Endothelial cell of umbilical vein (primary cell): ENCODE measurements around the gene PTPRK. TPM values are rescaled to one million over a fixed set of nuclear protein-coding genes. Genes with fewer than 3 reads are reported as not detected.

Source experiments
- BruUV-seq: library from RNA; stranded (reverse); fragments of 400-500 nt; replicated peaks from 2 replicates; lab custom pipeline; 2021; lab: Mats Ljungman, UMichigan
- CTCF ChIA-PET: fragments of 300-600, 350-600 bp; sonication (Branson Sonifier 250); formaldehyde crosslinking; loops from one replicate; lab custom pipeline; 2021; ENCODE audit warnings: antibody characterized with exemption, inconsistent platforms; lab: Charles Lee
- POLR2A ChIA-PET: fragments of 300-600, 350-600 bp; sonication (Branson Sonifier 250); formaldehyde crosslinking; loops from one replicate; lab custom pipeline; 2021; ENCODE audit warnings: antibody characterized with exemption, inconsistent platforms; lab: Charles Lee
- DNase-seq: peaks from one replicate; pipeline ENCODE4 v3.0.0-alpha.2; 2011; ENCODE audit warnings: low read depth, low spot score
- FAIRE-seq: peaks from 2 replicates; lab custom pipeline; 2011; peaks lifted over from hg19 to GRCh38; lab: Jason Lieb, UNC
- H2AFZ ChIP-seq: 2 replicates; pipeline ENCODE4 v1.6.0; 2012; ENCODE audit warnings: low read depth, low read length, control low read depth, inconsistent platforms
- H3K27ac ChIP-seq: 2 replicates; pipeline ENCODE4 v1.5.1; 2011; ENCODE audit warnings: low read depth, mild to moderate bottlenecking, control low read depth, low read length, moderate library complexity; ENCODE audit not compliant: insufficient read depth
- H3K27me3 ChIP-seq, 2 experiments: 2 replicates each; pipeline versions ENCODE4 v1.6.0 to v1.6.1; 2011; ENCODE audit warnings: low read length in 2 of 2, mixed read lengths in 1 of 2; ENCODE audit not compliant: control insufficient read depth in 2 of 2, insufficient read depth in 2 of 2
- H3K36me3 ChIP-seq, 2 experiments: 2 replicates in 1 of 2; 3 replicates in 1 of 2; pipeline ENCODE4 v1.5.1; 2011; ENCODE audit warnings: low read length in 2 of 2, mild to moderate bottlenecking in 1 of 2, moderate library complexity in 1 of 2; ENCODE audit not compliant: control insufficient read depth in 2 of 2, insufficient read depth in 2 of 2; ENCODE audit errors: extremely low read depth in 1 of 2
- H3K4me1 ChIP-seq: 3 replicates; pipeline ENCODE4 v1.5.1; 2011; ENCODE audit warnings: mild to moderate bottlenecking, low read length; ENCODE audit not compliant: control insufficient read depth, insufficient read depth; ENCODE audit errors: extremely low read depth
- H3K4me2 ChIP-seq: 2 replicates; pipeline ENCODE4 v1.6.1; 2011; ENCODE audit warnings: low read length, control low read depth, mixed read lengths; ENCODE audit not compliant: insufficient read depth
- H3K4me3 ChIP-seq, 3 experiments: fragments of 200-600 bp in 1 of 3; sonication (generic), shearing (Covaris generic) in 1 of 3; replicated peaks in 1 of 3; 2 replicates each; pipeline ENCODE4 v1.5.1; 2011 to 2016; ENCODE audit warnings: control low read depth in 3 of 3, low read length in 3 of 3, mild to moderate bottlenecking in 2 of 3, inconsistent platforms in 1 of 3, low read depth in 1 of 3, moderate library complexity in 1 of 3; ENCODE audit not compliant: insufficient read depth in 1 of 3
- H3K79me2 ChIP-seq: 2 replicates; pipeline ENCODE4 v1.6.0; 2012; ENCODE audit warnings: low read length, inconsistent platforms; ENCODE audit not compliant: control insufficient read depth, insufficient read depth
- H3K9ac ChIP-seq: replicated peaks from 2 replicates; pipeline ENCODE3; 2011; ENCODE audit warnings: low read length, control low read depth; ENCODE audit not compliant: insufficient read depth; ENCODE audit errors: extremely low read depth
- H3K9me1 ChIP-seq: replicated peaks from 3 replicates; pipeline ENCODE4 v1.6.0; 2011; ENCODE audit warnings: mild to moderate bottlenecking, low read length; ENCODE audit not compliant: control insufficient read depth, insufficient read depth; ENCODE audit errors: extremely low read depth
- H3K9me3 ChIP-seq: replicated peaks from 2 replicates; pipeline ENCODE4 v1.5.1; 2012; ENCODE audit warnings: low read length, inconsistent platforms; ENCODE audit not compliant: control insufficient read depth, insufficient read depth
- H4K20me1 ChIP-seq: replicated peaks from 2 replicates; pipeline ENCODE3; 2011; ENCODE audit warnings: mild to moderate bottlenecking, low read length; ENCODE audit not compliant: control insufficient read depth, insufficient read depth; ENCODE audit errors: extremely low read depth
- EZH2 ChIP-seq: IDR thresholded peaks from 2 replicates; pipeline ENCODE4 v1.6.1; 2012; ENCODE audit warnings: borderline replicate concordance, low read depth, mild to moderate bottlenecking, moderate library complexity, low read length, inconsistent platforms; ENCODE audit not compliant: severe bottlenecking
- FOS ChIP-seq: IDR thresholded peaks from 2 replicates; pipeline ENCODE4 v1.6.1; 2011; ENCODE audit warnings: mild to moderate bottlenecking, low read length, moderate library complexity, borderline replicate concordance; ENCODE audit not compliant: insufficient read depth
- GATA2 ChIP-seq: IDR thresholded peaks from 2 replicates; pipeline ENCODE4 v1.7.0; 2011; ENCODE audit warnings: low read depth, mild to moderate bottlenecking, moderate library complexity, mixed read lengths, low read length; ENCODE audit not compliant: insufficient read length, insufficient read depth
- JUN ChIP-seq: IDR thresholded peaks from 2 replicates; pipeline ENCODE4 v1.6.1; 2011; ENCODE audit warnings: borderline replicate concordance, low read depth; ENCODE audit not compliant: insufficient read length, insufficient read depth
- MYC ChIP-seq: IDR thresholded peaks from one replicate; pipeline ENCODE4 v1.6.1; 2011; ENCODE audit warnings: mild to moderate bottlenecking, low read depth, low read length
- POLR2A ChIP-seq: IDR thresholded peaks from 2 replicates; pipeline ENCODE4 v1.6.1; 2012; ENCODE audit warnings: low read depth, mild to moderate bottlenecking, control low read depth, low read length
- POLR2AphosphoS5 ChIP-seq: IDR thresholded peaks from 2 replicates; pipeline ENCODE4 v1.6.1; 2012; ENCODE audit warnings: low read depth, mild to moderate bottlenecking, control low read depth, low read length, moderate library complexity; ENCODE audit not compliant: insufficient read depth
- dilution Hi-C: fragments of 300-500 bp; cut with MboI; formaldehyde crosslinking; loops from one replicate; pipeline ENCODE4 v1.15.0; 2019; ENCODE audit warnings: low sequenced_read_pairs; ENCODE audit not compliant: extremely low pct_ligation_motif_present
- intact Hi-C: fragments of 100-400 bp; cut with micrococcal nuclease; formaldehyde crosslinking; loops from one replicate; pipeline ENCODE4 v1.10.0; 2022
- polyA plus RNA-seq, 4 experiments: library from polyadenylated mRNA; depleted of rRNA in 3 of 4; stranded (reverse) in 3 of 4; unstranded in 1 of 4; fragments of >200 nt; gene quantifications; 2 replicates each; pipeline versions ENCODE4 v1.2.1 to v1.2.3, GENCODE V29; 2011 to 2012; ENCODE audit warnings: missing spikeins in 1 of 4
- total RNA-seq: library from RNA; stranded (reverse); gene quantifications from 2 replicates; pipeline ENCODE4 v1.2.3, GENCODE V29; 2021
- TF ChIP-seq, protein P1 (sequence below), 2 donors: IDR thresholded peaks; 1 replicate in 1 of 2; 2 replicates in 1 of 2; pipeline ENCODE4 v1.5.1; 2011; ENCODE audit warnings: low read length in 2 of 2, mild to moderate bottlenecking in 2 of 2, moderate library complexity in 2 of 2, control low read depth in 1 of 2, inconsistent platforms in 1 of 2, low read depth in 1 of 2; ENCODE audit not compliant: insufficient read depth in 1 of 2; ENCODE audit errors: extremely low read depth in 1 of 2
- TF ChIP-seq, protein P2 (sequence below): IDR thresholded peaks from 2 replicates; pipeline ENCODE4 v1.6.1; 2011; ENCODE audit not compliant: insufficient read depth, insufficient read length

Gene PTPRK
- total and polyA plus RNA-seq, 2 donors (not counting 3 experiments of a cell fraction or from before 2014, with no cell fraction given), result 15.2 to 74.0 TPM

DNA sequence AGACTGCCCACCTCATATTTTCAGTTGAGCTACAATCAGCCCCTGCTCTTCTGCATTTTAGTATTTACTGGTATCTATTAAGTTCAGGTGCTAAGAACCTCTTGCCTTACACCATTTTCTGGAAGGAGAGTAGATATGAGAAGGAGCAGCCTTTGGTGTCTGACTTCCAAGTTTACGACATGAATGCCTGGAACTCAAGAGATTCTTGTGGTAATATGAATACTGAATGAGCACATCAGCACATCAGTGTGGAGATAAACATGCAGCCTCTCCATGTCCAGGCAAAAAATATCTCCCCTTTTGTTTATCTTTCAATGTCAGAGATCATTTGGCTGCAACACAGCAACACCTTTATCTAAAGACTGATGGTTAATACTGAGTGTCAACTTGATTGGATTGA, 553.8 kb downstream of the PTPRK start:
- FAIRE-seq (no peak), DNase-seq (no peak)
- peaks cover 0 to 7% of the 10 kb centered on the region in 2 experiments for H3K36me3 ChIP-seq
- no peak overlapping the region for H3K27ac ChIP-seq
- H3K4me1 ChIP-seq, result peaks cover 3% of the 10 kb centered on the region
- no peak overlapping the region for H2AFZ ChIP-seq
- dilution Hi-C loops (no loop called here), intact Hi-C loops (no loop called here)
- H3K9ac ChIP-seq, result no peak overlapping the region
- TF ChIP-seq JUN (no peak), POLR2AphosphoS5 (no peak), EZH2 (no peak), MYC (no peak), GATA2 (no peak), FOS (no peak), POLR2A (no peak)
- TF ChIP-seq, protein P1, sequence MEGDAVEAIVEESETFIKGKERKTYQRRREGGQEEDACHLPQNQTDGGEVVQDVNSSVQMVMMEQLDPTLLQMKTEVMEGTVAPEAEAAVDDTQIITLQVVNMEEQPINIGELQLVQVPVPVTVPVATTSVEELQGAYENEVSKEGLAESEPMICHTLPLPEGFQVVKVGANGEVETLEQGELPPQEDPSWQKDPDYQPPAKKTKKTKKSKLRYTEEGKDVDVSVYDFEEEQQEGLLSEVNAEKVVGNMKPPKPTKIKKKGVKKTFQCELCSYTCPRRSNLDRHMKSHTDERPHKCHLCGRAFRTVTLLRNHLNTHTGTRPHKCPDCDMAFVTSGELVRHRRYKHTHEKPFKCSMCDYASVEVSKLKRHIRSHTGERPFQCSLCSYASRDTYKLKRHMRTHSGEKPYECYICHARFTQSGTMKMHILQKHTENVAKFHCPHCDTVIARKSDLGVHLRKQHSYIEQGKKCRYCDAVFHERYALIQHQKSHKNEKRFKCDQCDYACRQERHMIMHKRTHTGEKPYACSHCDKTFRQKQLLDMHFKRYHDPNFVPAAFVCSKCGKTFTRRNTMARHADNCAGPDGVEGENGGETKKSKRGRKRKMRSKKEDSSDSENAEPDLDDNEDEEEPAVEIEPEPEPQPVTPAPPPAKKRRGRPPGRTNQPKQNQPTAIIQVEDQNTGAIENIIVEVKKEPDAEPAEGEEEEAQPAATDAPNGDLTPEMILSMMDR (IDR thresholded peaks at IDR 0.05; ENCODE audit: extremely low read depth in 1 of 2, insufficient read depth in 1 of 2, low read depth in 1 of 2, low read length in 2 of 2), result no peak
- TF ChIP-seq, protein P2, sequence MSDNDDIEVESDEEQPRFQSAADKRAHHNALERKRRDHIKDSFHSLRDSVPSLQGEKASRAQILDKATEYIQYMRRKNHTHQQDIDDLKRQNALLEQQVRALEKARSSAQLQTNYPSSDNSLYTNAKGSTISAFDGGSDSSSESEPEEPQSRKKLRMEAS, result no peak
- no peak overlapping the region for H3K4me2 ChIP-seq
- BruUV-seq, result no TSS peak
- no peaks in the 10 kb centered on the region for H4K20me1 ChIP-seq
- ChIA-PET POLR2A (no interaction called here), CTCF (interaction anchor here (1.2 kb wide), 1 partner anchor 19 kb away, joined by 3 read pairs; no protein-coding TSS in a partner anchor)
- H3K27me3 ChIP-seq, result no peaks in the 10 kb centered on the region
- no peak overlapping the region for H3K4me3 ChIP-seq
- no peaks in the 10 kb centered on the region for H3K79me2 ChIP-seq
- no peaks in the 10 kb centered on the region for H3K9me3 ChIP-seq
- no peaks in the 10 kb centered on the region for H3K9me1 ChIP-seq
